GM13977 (cell line): ENCODE data around the gene GALNT12.

ENCODE experiments used
- DNase-seq: peaks from one replicate; pipeline ENCODE4 v3.0.0; 2012; ENCODE audit warnings: low spot score
- CTCF ChIP-seq: IDR thresholded peaks from 2 replicates; pipeline ENCODE4 v1.5.1; 2012; ENCODE audit warnings: mild to moderate bottlenecking, control low read depth; ENCODE audit not compliant: insufficient read depth; ENCODE audit errors: extremely low read depth, missing control alignments
- in situ Hi-C: fragments of 300-500 bp; cut with MboI; formaldehyde crosslinking; loops from one replicate; pipeline ENCODE4 v1.12.0; 2022; ENCODE audit warnings: low sequenced_read_pairs, low pct_unique_long_range_greater_than_20kb, mixed read lengths, inconsistent platforms; ENCODE audit not compliant: unreplicated experiment

GALNT12 gene

GRCh38 chr9:98789483-98790133 lies 17.9 kb upstream of the GALNT12 start:
- in situ Hi-C loops: loop anchor here (10.0 kb wide), 1 partner anchor 475 kb away; no protein-coding TSS in a partner anchor
- DNase-seq: no peak
- no peak for TF ChIP-seq CTCF

GRCh38 chr9:98790134-98790841 lies 17.2 kb upstream of the GALNT12 start:
- TF ChIP-seq CTCF: no peak
- DNase-seq: no peak
- in situ Hi-C loops: no loop called here

- in situ Hi-C loops: no loop called here
- peak; percentile 87 for DNase-seq
- peak; percentile 92 for TF ChIP-seq CTCF
Observed at GRCh38 chr9:98790842-98791607, 16.4 kb upstream of the GALNT12 start.

GRCh38 chr9:98791608-98792490 lies 15.6 kb upstream of the GALNT12 start:
- in situ Hi-C loops: no loop called here
- TF ChIP-seq CTCF: no peak
- DNase-seq: no peak

- TF ChIP-seq CTCF: no peak
- no peak for DNase-seq
- in situ Hi-C loops: no loop called here
Observed at GRCh38 chr9:98793031-98793430, 14.4 kb upstream of the GALNT12 start.

- no peak for TF ChIP-seq CTCF
- DNase-seq: no peak
- in situ Hi-C loops: no loop called here
Observed at GRCh38 chr9:98794802-98795201, 12.7 kb upstream of the GALNT12 start.
